ENCODE results near the gene CSNK1E.

GRCh38 chr22:38313384-38313955, 3.8 kb downstream of the CSNK1E start:
- TF ChIP-seq CTCF (IDR thresholded peaks at IDR 0.05), result no peak
- no peak for TF ChIP-seq EZH2 (IDR thresholded peaks at IDR 0.05)
- no peak for TF ChIP-seq EZH2phosphoT487 (IDR thresholded peaks at IDR 0.05)

Measured in neural progenitor cell (in vitro differentiated cells).